ENCODE results near the gene RAB6A. TPM values are rescaled to one million over a fixed set of nuclear protein-coding genes. Genes with fewer than 3 reads are reported as not detected.
A peak's percentile ranks its signal among the peaks of the same experiment; 100 is the strongest.
"Not testable (repeated sequence)": the region's sequence is repeated elsewhere in the genome, so short reads cannot be mapped to it uniquely, and the experiment has no call there.

Gene RAB6A
- total RNA-seq, 2 experiments from 2014 or later = 108 to 126 TPM

GRCh38 chr11:73734011-73734410 lies 26.9 kb downstream of the RAB6A start:
- POLR2A ChIA-PET; ATAC-seq (ENCODE audit: low read depth); H3K9me3 Mint-ChIP-seq; H3K27me3 Mint-ChIP-seq; H3K4me1 Mint-ChIP-seq; DNase-seq; H3K4me3 Mint-ChIP-seq; H3K27ac Mint-ChIP-seq: not testable (repeated sequence)
- H3K36me3 Mint-ChIP-seq = peaks cover 26% of the 10 kb centered on the region

- ATAC-seq (ENCODE audit: low read depth); H3K9me3 Mint-ChIP-seq; H3K4me1 Mint-ChIP-seq; H3K4me3 Mint-ChIP-seq; H3K27me3 Mint-ChIP-seq; POLR2A ChIA-PET; DNase-seq; H3K27ac Mint-ChIP-seq: not testable (repeated sequence)
- peaks cover 32% of the 10 kb centered on the region for H3K36me3 Mint-ChIP-seq
Measured at GRCh38 chr11:73732936-73733335, 27.9 kb downstream of the RAB6A start.

DNA sequence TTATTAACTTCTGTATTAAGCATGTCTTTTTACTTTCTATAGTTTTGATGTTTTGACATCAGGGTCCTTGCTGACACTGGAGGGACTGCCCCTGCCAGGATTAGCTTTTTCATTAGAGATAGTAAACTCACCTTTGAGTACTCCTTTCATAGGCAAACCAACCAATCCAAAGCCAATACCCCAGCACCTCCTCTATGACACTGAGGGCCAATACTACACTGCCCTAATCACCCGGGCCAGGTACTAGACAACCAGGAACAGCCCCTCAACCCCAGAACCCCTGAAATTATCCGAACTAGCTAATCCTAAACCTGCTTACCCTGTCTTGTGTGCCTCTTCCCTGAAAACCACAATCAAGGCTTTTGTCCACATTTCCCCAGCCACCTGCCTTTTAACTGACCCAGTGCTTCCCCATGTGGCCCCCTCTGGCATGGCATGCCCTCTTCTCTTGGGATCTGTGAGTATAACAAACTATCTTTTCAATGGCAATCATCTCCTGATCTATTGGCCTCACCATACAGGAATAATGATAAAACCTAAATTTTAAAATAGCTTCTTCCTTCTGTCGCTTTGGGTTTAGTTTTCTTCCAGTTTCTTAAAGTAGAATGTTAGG lies 31.2 kb downstream of the RAB6A start:
- Mint-ChIP-seq H3K4me3 (no peak overlapping the region), H3K9me3 (no peaks in the 10 kb centered on the region), H3K27me3 (no peaks in the 10 kb centered on the region), H3K27ac (no peak overlapping the region), H3K36me3 (peaks cover 36% of the 10 kb centered on the region), H3K4me1 (peaks cover 12% of the 10 kb centered on the region)
- DNase-seq = no peak
- POLR2A ChIA-PET = no interaction called here
- no peak for ATAC-seq (ENCODE audit: low read depth)

- H3K9me3 Mint-ChIP-seq = no peaks in the 10 kb centered on the region
- no peak overlapping the region for H3K27ac Mint-ChIP-seq
- DNase-seq (no peak), ATAC-seq (ENCODE audit: low read depth) (no peak)
- no peaks in the 10 kb centered on the region for H3K27me3 Mint-ChIP-seq
- no peak overlapping the region for H3K4me3 Mint-ChIP-seq
- POLR2A ChIA-PET = no interaction called here
- peaks cover 12% of the 10 kb centered on the region for H3K4me1 Mint-ChIP-seq
- H3K36me3 Mint-ChIP-seq = peaks cover 34% of the 10 kb centered on the region
Measured at GRCh38 chr11:73728000-73728399, 32.9 kb downstream of the RAB6A start.

DNA sequence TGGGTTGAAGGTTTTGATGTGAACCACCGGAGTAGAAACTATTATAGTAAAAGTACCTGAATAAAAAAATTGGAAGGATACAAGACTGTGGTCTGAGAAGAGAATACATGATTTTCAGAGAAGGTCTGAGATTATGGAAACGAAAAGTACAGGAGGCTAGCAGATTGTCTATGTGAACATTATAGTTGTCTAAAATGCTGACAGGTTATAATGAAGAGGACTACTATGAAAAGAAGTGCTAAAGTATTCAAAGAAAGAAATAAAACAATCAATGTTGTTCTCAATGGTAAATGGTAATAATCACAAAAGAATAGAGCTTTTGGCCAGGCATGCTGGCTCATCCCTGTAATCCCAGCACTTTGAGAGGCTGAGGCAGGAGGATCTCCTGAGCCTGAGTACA lies 34.0 kb downstream of the RAB6A start:
- POLR2A ChIA-PET = no interaction called here
- H3K27me3 Mint-ChIP-seq = no peaks in the 10 kb centered on the region

DNA sequence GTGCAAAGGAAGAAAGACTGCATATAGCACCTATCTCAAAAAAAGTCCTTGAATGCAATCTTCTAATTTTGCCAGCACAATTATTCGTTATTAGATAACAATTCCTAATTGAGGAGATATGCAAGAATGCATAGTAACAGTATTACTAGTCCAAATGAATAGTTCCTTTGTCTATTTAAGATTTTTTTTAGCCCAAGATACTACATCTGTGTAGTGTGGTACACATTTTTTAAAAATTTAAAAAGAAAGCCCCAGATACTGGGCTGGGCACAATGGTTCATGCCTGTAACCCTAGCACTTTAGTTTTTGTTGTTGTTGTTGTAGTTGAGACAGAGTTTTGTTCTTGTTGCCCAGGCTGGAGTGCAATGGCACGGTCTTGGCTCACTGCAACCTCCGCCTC lies 43.7 kb downstream of the RAB6A start:
- no peaks in the 10 kb centered on the region for H3K9me3 Mint-ChIP-seq
- POLR2A ChIA-PET = no interaction called here
- H3K4me1 Mint-ChIP-seq = peaks cover 6% of the 10 kb centered on the region
- no peaks in the 10 kb centered on the region for H3K27me3 Mint-ChIP-seq
- H3K27ac Mint-ChIP-seq = no peak overlapping the region
- no peak overlapping the region for H3K4me3 Mint-ChIP-seq
- H3K36me3 Mint-ChIP-seq = peaks cover 27% of the 10 kb centered on the region
- DNase-seq (no peak), ATAC-seq (ENCODE audit: low read depth) (no peak)

More for the DNA sequence above, 34.0 kb downstream of the RAB6A start:
- H3K27ac Mint-ChIP-seq = no peak overlapping the region
- H3K36me3 Mint-ChIP-seq = peaks cover 35% of the 10 kb centered on the region
- H3K4me1 Mint-ChIP-seq = peaks cover 12% of the 10 kb centered on the region
- no peak for DNase-seq
- H3K9me3 Mint-ChIP-seq = no peaks in the 10 kb centered on the region
- ATAC-seq (ENCODE audit: low read depth) = no peak
- no peak overlapping the region for H3K4me3 Mint-ChIP-seq

DNA sequence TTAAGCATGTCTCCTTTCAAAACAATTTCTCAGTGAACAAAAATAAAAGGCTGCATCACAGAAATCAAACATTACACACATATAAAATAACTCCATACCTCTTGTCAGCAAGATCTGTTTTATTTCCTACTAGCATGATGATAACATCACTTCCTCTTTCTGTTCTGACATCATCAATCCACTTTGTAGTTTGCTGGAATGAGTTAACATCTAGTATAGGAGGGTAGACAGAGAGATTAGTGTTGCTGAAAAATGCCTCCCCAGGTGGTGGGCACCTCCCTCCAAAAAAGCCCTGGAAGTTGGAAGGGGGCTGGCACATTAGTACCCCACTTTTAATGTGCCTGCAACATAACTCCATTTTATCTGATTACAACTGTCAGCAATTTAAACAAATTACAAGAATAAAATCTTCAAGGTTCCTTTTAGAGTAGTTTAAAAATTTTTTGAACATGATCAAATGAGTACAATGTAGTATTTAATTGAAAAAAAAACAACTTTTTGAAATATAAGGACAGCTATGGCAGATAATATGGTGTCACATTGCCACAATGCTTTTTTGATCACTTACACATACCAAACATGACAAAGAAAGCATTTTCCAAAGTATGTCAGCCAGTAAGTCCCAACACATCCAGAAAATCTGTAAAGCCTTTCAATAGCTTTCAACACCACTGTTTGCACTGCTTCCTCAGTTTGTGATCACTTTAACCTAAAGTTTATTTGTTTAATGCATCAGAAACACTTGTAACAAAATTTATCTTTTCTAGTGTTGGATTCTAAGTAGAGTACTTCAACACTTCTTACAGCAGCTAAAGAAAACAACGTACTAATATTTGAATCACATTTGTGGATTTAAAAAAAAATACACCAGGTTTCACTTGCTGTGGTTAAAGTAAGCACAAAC lies 44.5 kb downstream of the RAB6A start:
- H3K9me3 Mint-ChIP-seq = no peaks in the 10 kb centered on the region
- no peak overlapping the region for H3K4me3 Mint-ChIP-seq
- H3K27me3 Mint-ChIP-seq = no peaks in the 10 kb centered on the region
- peak overlapping the region; percentile 43 for H3K27ac Mint-ChIP-seq
- peaks cover 20% of the 10 kb centered on the region for H3K36me3 Mint-ChIP-seq
- H3K4me1 Mint-ChIP-seq = peaks cover 6% of the 10 kb centered on the region
- POLR2A ChIA-PET = no interaction called here
- ATAC-seq (ENCODE audit: low read depth) (peak; percentile 78), DNase-seq (no peak)

DNA sequence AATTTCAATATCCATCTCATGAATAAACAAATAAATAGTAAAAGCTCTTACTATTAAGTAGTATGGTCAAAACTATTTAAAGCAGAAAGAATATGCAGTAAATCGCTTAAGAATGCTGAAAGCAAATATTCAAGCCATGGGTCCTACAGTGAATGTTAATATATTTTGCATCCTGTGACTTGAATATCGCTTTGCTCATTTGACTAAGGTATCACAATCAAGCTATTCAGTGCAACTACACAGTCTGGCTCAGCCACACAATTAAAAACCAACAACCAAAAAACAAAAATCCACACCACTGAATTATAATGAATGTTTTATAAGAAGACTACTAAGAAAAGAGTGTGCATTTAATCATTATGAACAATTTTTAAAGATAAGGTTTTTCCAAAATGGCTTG lies 45.3 kb downstream of the RAB6A start:
- peaks cover 6% of the 10 kb centered on the region for H3K4me1 Mint-ChIP-seq
- no peaks in the 10 kb centered on the region for H3K27me3 Mint-ChIP-seq
- POLR2A ChIA-PET = no interaction called here
- DNase-seq (no peak), ATAC-seq (ENCODE audit: low read depth) (no peak)
- peaks cover 12% of the 10 kb centered on the region for H3K36me3 Mint-ChIP-seq
- H3K27ac Mint-ChIP-seq = no peak overlapping the region
- no peaks in the 10 kb centered on the region for H3K9me3 Mint-ChIP-seq
- H3K4me3 Mint-ChIP-seq = no peak overlapping the region

DNA sequence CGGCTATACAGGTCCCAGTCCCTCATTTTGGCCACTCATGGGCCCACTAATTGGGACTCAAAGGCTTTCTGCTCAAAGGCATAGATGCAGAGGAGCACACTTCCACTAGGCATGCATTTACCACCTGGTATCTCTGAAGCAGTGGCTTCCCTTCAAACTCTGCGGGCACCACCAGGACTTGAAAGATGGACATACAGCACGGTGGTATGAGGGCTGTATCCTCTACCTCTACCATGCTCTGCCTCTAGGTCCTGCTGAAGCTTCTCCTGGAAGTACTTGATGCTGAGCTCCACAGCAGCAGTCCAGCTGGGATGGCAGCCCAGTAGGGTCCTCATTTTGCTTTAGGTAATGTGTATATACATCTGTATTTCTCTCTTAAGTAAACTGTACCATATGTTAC lies 49.9 kb downstream of the RAB6A start:
- H3K27ac Mint-ChIP-seq = no peak overlapping the region
- no peaks in the 10 kb centered on the region for H3K27me3 Mint-ChIP-seq
- H3K36me3 Mint-ChIP-seq = peaks cover 2% of the 10 kb centered on the region
- ATAC-seq (ENCODE audit: low read depth) (no peak), DNase-seq (no peak)
- no peaks in the 10 kb centered on the region for H3K9me3 Mint-ChIP-seq
- POLR2A ChIA-PET = interaction anchor here (1.1 kb wide), 1 partner anchor 17 kb away, joined by 3 read pairs; no protein-coding TSS in a partner anchor
- H3K4me1 Mint-ChIP-seq = peaks cover under 1% of the 10 kb centered on the region
- no peak overlapping the region for H3K4me3 Mint-ChIP-seq

GRCh38 chr11:73705053-73705452 lies 55.8 kb downstream of the RAB6A start:
- Mint-ChIP-seq H3K4me3 (no peak overlapping the region), H3K36me3 (peaks cover 11% of the 10 kb centered on the region), H3K4me1 (no peaks in the 10 kb centered on the region), H3K9me3 (no peaks in the 10 kb centered on the region), H3K27me3 (no peaks in the 10 kb centered on the region), H3K27ac (no peak overlapping the region)
- DNase-seq = no peak
- POLR2A ChIA-PET = no interaction called here
- no peak for ATAC-seq (ENCODE audit: low read depth)

DNA sequence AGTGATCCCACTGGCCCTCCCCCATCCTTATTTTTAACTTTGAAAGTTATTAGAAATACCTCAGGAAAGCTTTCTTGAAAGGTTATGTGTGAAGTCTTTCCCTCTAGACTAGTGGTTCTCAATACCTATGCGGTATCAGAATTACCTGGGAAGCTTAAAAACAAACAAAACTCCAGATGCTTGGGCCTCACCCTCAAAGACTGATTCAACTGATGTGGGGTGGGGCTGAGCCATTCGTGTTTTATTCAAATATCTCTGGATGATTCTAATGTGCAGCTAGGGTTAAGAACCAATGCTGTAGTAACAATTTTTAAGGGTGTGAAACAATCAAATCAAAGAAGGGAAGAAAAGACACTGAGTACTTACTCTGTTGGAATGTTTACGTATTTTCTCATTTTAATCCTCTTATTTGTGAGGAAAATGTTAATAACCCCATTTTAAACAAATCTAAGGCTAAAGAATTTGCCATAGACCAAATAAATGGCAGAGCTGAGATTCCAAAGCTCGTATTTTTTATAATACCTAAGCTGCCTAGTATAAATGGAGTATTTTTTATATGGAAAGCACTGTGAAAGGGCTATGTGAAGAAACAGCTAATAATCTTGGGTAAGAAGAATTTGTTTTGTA lies 66.9 kb downstream of the RAB6A start:
- Mint-ChIP-seq H3K27ac (no peak overlapping the region), H3K4me3 (no peak overlapping the region), H3K27me3 (no peaks in the 10 kb centered on the region), H3K4me1 (no peaks in the 10 kb centered on the region), H3K9me3 (no peaks in the 10 kb centered on the region), H3K36me3 (peaks cover 8% of the 10 kb centered on the region)
- ATAC-seq (ENCODE audit: low read depth) (no peak), DNase-seq (no peak)
- POLR2A ChIA-PET = interaction anchor here (0.7 to 1.1 kb wide), 2 partner anchors 17 to 59 kb away, joined by 3 to 4 read pairs; no protein-coding TSS in a partner anchor

DNA sequence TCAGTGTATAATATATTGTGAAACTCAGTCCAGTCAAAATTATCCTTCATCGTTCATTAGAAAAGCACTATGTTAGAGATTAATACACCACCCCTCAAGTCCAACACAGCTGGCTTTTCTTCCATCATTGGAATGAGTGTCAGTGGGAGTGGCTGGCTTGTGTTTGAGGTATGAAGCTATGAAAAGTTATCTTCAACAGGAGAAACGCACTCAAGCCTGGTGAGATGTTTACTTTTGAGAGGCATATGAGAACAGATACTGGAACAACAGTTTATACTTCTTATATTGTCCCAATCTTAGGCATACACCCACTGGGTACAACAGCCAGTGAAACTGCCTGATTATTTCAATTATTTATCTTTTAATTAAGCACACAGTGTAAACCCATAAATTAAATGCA lies 80.2 kb downstream of the RAB6A start:
- no peak for ATAC-seq (ENCODE audit: low read depth)
- peaks cover 8% of the 10 kb centered on the region for H3K36me3 Mint-ChIP-seq
- no peak overlapping the region for H3K4me3 Mint-ChIP-seq
- POLR2A ChIA-PET = no interaction called here
- H3K9me3 Mint-ChIP-seq = no peaks in the 10 kb centered on the region
- no peaks in the 10 kb centered on the region for H3K4me1 Mint-ChIP-seq
- no peak overlapping the region for H3K27ac Mint-ChIP-seq
- no peaks in the 10 kb centered on the region for H3K27me3 Mint-ChIP-seq
- DNase-seq = no peak

GRCh38 chr11:73676552-73676951 lies 84.3 kb downstream of the RAB6A start:
- peaks cover 13% of the 10 kb centered on the region for H3K36me3 Mint-ChIP-seq
- H3K4me3 Mint-ChIP-seq; POLR2A ChIA-PET; H3K27me3 Mint-ChIP-seq; H3K27ac Mint-ChIP-seq; ATAC-seq (ENCODE audit: low read depth); H3K9me3 Mint-ChIP-seq; H3K4me1 Mint-ChIP-seq; DNase-seq: not testable (repeated sequence)

- no peaks in the 10 kb centered on the region for H3K9me3 Mint-ChIP-seq
- no peak overlapping the region for H3K4me3 Mint-ChIP-seq
- POLR2A ChIA-PET = no interaction called here
- H3K4me1 Mint-ChIP-seq = no peaks in the 10 kb centered on the region
- H3K36me3 Mint-ChIP-seq = peaks cover 5% of the 10 kb centered on the region
- DNase-seq (no peak), ATAC-seq (ENCODE audit: low read depth) (no peak)
- no peaks in the 10 kb centered on the region for H3K27me3 Mint-ChIP-seq
- no peak overlapping the region for H3K27ac Mint-ChIP-seq
Measured at GRCh38 chr11:73671701-73672100, 89.2 kb downstream of the RAB6A start.

Data from activated naive CD8-positive, alpha-beta T cell treated with anti-CD3 and anti-CD28 coated beads, Interleukin-2, amount 10 ng/mL, durations not matched to agents 7 days and 5 days (primary cell).